ENCODE measurements around the gene NR3C1. TPM values are rescaled to one million over a fixed set of nuclear protein-coding genes. Genes with fewer than 3 reads are reported as not detected.

Gene NR3C1
- total RNA-seq, 1 donor from 2014 or later = 0.17 TPM

- no peak overlapping the region for H3K4me3 ChIP-seq
- peaks cover 5% of the 10 kb centered on the region for H3K9me3 ChIP-seq (ENCODE audit: low read depth)
- H3F3A ChIP-seq (ENCODE audit: low read depth) = no peaks in the 10 kb centered on the region
- Mint-ChIP-seq H3K9me3 (peaks cover 14% of the 10 kb centered on the region), H3K36me3 (no peaks in the 10 kb centered on the region), H3K4me1 (no peaks in the 10 kb centered on the region), H3K4me3 (no peak overlapping the region), H3K27me3 (ENCODE audit: insufficient read depth, low read depth) (no peaks in the 10 kb centered on the region), H3K27ac (no peak overlapping the region)
- H2AFZ ChIP-seq (replicated peaks) = no peak overlapping the region
- H3K79me2 ChIP-seq (ENCODE audit: low read depth) = no peaks in the 10 kb centered on the region
- H3K27me3 ChIP-seq = no peaks in the 10 kb centered on the region
- no peak for DNase-seq (ENCODE audit: low spot score)
- H3K27ac ChIP-seq = no peak overlapping the region
- no peaks in the 10 kb centered on the region for H3K4me1 ChIP-seq
- no peaks in the 10 kb centered on the region for H3K36me3 ChIP-seq
- H3K4me2 ChIP-seq = no peak overlapping the region
- H4K20me1 ChIP-seq (ENCODE audit: low read depth) = no peaks in the 10 kb centered on the region
- no peak for TF ChIP-seq EZH2phosphoT487 (IDR thresholded peaks at IDR 0.05)
- no peak for TF ChIP-seq EZH2 (IDR thresholded peaks at IDR 0.05)
- TF ChIP-seq, protein P1, sequence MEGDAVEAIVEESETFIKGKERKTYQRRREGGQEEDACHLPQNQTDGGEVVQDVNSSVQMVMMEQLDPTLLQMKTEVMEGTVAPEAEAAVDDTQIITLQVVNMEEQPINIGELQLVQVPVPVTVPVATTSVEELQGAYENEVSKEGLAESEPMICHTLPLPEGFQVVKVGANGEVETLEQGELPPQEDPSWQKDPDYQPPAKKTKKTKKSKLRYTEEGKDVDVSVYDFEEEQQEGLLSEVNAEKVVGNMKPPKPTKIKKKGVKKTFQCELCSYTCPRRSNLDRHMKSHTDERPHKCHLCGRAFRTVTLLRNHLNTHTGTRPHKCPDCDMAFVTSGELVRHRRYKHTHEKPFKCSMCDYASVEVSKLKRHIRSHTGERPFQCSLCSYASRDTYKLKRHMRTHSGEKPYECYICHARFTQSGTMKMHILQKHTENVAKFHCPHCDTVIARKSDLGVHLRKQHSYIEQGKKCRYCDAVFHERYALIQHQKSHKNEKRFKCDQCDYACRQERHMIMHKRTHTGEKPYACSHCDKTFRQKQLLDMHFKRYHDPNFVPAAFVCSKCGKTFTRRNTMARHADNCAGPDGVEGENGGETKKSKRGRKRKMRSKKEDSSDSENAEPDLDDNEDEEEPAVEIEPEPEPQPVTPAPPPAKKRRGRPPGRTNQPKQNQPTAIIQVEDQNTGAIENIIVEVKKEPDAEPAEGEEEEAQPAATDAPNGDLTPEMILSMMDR (IDR thresholded peaks at IDR 0.05) = no peak
- no peak overlapping the region for H3K9ac ChIP-seq
Observed at GRCh38 chr5:143390258-143390657, 13.2 kb downstream of the NR3C1 start.

DNA sequence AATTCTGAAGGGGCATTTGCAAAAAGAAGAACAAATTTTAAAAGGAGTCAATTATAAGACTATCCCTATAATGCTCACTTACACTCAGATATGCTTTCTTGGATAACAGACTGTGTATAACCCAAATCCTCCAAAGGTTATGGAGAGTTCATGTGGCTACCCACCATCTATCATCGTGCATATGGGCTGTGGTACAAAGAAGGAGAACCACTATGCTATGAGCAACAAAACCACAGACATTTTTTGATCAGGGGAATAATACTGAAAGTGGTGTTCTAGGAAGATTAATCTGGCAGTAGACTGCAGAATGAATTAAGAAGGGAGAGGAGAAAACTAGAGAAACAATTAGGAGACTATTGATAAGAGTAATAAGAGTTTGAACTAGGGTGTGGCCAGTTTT, 16.8 kb downstream of the NR3C1 start:
- Histone ChIP-seq H3K4me1 (no peaks in the 10 kb centered on the region), H3K4me2 (no peak overlapping the region), H3K9ac (no peak overlapping the region), H3K4me3 (no peak overlapping the region), H3K27me3 (no peaks in the 10 kb centered on the region), H3K27ac (no peak overlapping the region), H3K36me3 (no peaks in the 10 kb centered on the region), H4K20me1 (ENCODE audit: low read depth) (no peaks in the 10 kb centered on the region), H3K79me2 (ENCODE audit: low read depth) (no peaks in the 10 kb centered on the region), H3K9me3 (ENCODE audit: low read depth) (peaks cover 6% of the 10 kb centered on the region), H3F3A (ENCODE audit: low read depth) (no peaks in the 10 kb centered on the region), H2AFZ (replicated peaks) (no peak overlapping the region)
- Mint-ChIP-seq H3K9me3 (peaks cover 30% of the 10 kb centered on the region), H3K27ac (no peak overlapping the region), H3K27me3 (ENCODE audit: insufficient read depth, low read depth) (no peaks in the 10 kb centered on the region), H3K4me3 (no peak overlapping the region), H3K36me3 (peaks cover 3% of the 10 kb centered on the region), H3K4me1 (no peaks in the 10 kb centered on the region)
- DNase-seq (ENCODE audit: low spot score) = no peak
- TF ChIP-seq EZH2 (IDR thresholded peaks at IDR 0.05) (no peak), EZH2phosphoT487 (IDR thresholded peaks at IDR 0.05) (no peak)
- TF ChIP-seq, protein P1 (IDR thresholded peaks at IDR 0.05) = no peak

GRCh38 chr5:143384865-143385657, 18.4 kb downstream of the NR3C1 start:
- no peaks in the 10 kb centered on the region for H3K36me3 ChIP-seq
- H3K4me1 ChIP-seq = no peaks in the 10 kb centered on the region
- H3K4me3 Mint-ChIP-seq = no peak overlapping the region
- H3K9me3 Mint-ChIP-seq = peaks cover 30% of the 10 kb centered on the region
- H3K27ac ChIP-seq = no peak overlapping the region
- H3K36me3 Mint-ChIP-seq = peaks cover 3% of the 10 kb centered on the region
- H3K4me2 ChIP-seq = no peak overlapping the region
- no peaks in the 10 kb centered on the region for H3K4me1 Mint-ChIP-seq
- peaks cover 6% of the 10 kb centered on the region for H3K9me3 ChIP-seq (ENCODE audit: low read depth)
- no peak for DNase-seq (ENCODE audit: low spot score)
- H3K79me2 ChIP-seq (ENCODE audit: low read depth) = no peaks in the 10 kb centered on the region
- no peaks in the 10 kb centered on the region for H3F3A ChIP-seq (ENCODE audit: low read depth)
- no peak overlapping the region for H3K27ac Mint-ChIP-seq
- H3K9ac ChIP-seq = no peak overlapping the region
- no peaks in the 10 kb centered on the region for H3K27me3 Mint-ChIP-seq (ENCODE audit: insufficient read depth, low read depth)
- no peak overlapping the region for H2AFZ ChIP-seq (replicated peaks)
- no peaks in the 10 kb centered on the region for H3K27me3 ChIP-seq
- TF ChIP-seq EZH2phosphoT487 (IDR thresholded peaks at IDR 0.05) = no peak
- TF ChIP-seq, protein P1 (IDR thresholded peaks at IDR 0.05) = no peak
- TF ChIP-seq EZH2 (IDR thresholded peaks at IDR 0.05) = no peak
- H3K4me3 ChIP-seq = no peak overlapping the region
- H4K20me1 ChIP-seq (ENCODE audit: low read depth) = no peaks in the 10 kb centered on the region

Measured in neural progenitor cell (in vitro differentiated cells).